A673 (cell line): Measurements from ENCODE around the gene DUOX1. TPM values are rescaled to one million over a fixed set of nuclear protein-coding genes. Genes with fewer than 3 reads are reported as not detected.
A peak's percentile ranks its signal among the peaks of the same experiment; 100 is the strongest.

Experiments
- BruUV-seq: library from RNA; stranded (reverse); fragments of 400-500 nt; replicated peaks from 2 replicates; lab custom pipeline; 2021; lab: Mats Ljungman, UMichigan
- CTCF ChIA-PET: fragments of 300-600 bp; sonication (Branson Sonifier 250); formaldehyde crosslinking; loops from one replicate; lab custom pipeline; 2022; ENCODE audit warnings: antibody characterized with exemption; lab: Charles Lee
- POLR2A ChIA-PET: fragments of 300-600 bp; sonication (Branson Sonifier 250); formaldehyde crosslinking; loops from one replicate; lab custom pipeline; 2022; ENCODE audit warnings: antibody characterized with exemption; ENCODE audit not compliant: low non-redundant PET; lab: Charles Lee
- DNase-seq: peaks from one replicate; pipeline ENCODE4 v3.0.0-alpha.2; 2015; ENCODE audit warnings: low spot score
- H3K27ac ChIP-seq: fragments of 200-600 bp; sonication (generic); 2 replicates; pipeline ENCODE4 v1.5.1; 2016; ENCODE audit warnings: mixed run types, low read depth, mild to moderate bottlenecking, mixed read lengths, antibody characterized with exemption, low read length; ENCODE audit not compliant: poor library complexity, severe bottlenecking
- H3K27me3 ChIP-seq: fragments of 200-600 bp; sonication (generic); replicated peaks from 2 replicates; pipeline ENCODE4 v1.6.1; 2017; ENCODE audit warnings: mixed run types, low read depth, mild to moderate bottlenecking, mixed read lengths, antibody characterized with exemption, low read length; ENCODE audit not compliant: insufficient read depth, poor library complexity
- H3K36me3 ChIP-seq: fragments of 200-600 bp; sonication (generic); 2 replicates; pipeline ENCODE4 v1.6.1; 2016; ENCODE audit warnings: mixed run types, mild to moderate bottlenecking, mixed read lengths, antibody characterized with exemption, low read length; ENCODE audit not compliant: insufficient read depth, poor library complexity, severe bottlenecking
- H3K4me1 ChIP-seq: fragments of 200-600 bp; sonication (generic); 2 replicates; pipeline ENCODE4 v1.6.1; 2017; ENCODE audit warnings: mixed run types, mild to moderate bottlenecking, mixed read lengths, antibody characterized with exemption, low read length; ENCODE audit not compliant: insufficient read depth, poor library complexity, severe bottlenecking
- H3K4me3 ChIP-seq: fragments of 200-600 bp; sonication (generic); 2 replicates; pipeline ENCODE4 v1.5.1; 2016; ENCODE audit warnings: low read depth, mixed run types, mild to moderate bottlenecking, mixed read lengths, low read length; ENCODE audit not compliant: poor library complexity, severe bottlenecking
- H3K9me3 ChIP-seq: fragments of 200-600 bp; sonication (generic); 2 replicates; pipeline ENCODE4 v1.6.1; 2016; ENCODE audit warnings: mixed run types, low read depth, mild to moderate bottlenecking, mixed read lengths, antibody characterized with exemption, low read length; ENCODE audit not compliant: poor library complexity, severe bottlenecking
- EZH2 ChIP-seq: fragments of 200-600 bp; sonication (generic); IDR thresholded peaks from 2 replicates; pipeline ENCODE4 v1.6.1; 2017; ENCODE audit warnings: borderline replicate concordance, low read depth, mild to moderate bottlenecking, mixed read lengths, antibody characterized with exemption, low read length; ENCODE audit not compliant: poor library complexity, severe bottlenecking
- intact Hi-C: fragments of 100-400 bp; cut with micrococcal nuclease; formaldehyde crosslinking; loops from one replicate; pipeline ENCODE4 v1.10.0; 2022; ENCODE audit not compliant: unreplicated experiment
- total RNA-seq: library from RNA; stranded (reverse); gene quantifications from 2 replicates; pipeline ENCODE4 v1.2.3, GENCODE V29; 2021
- TF ChIP-seq, protein P1 (sequence below): fragments of 300-800, 200-600 bp; sonication (generic); conservative IDR thresholded peaks from 2 replicates; pipeline ENCODE4 v1.5.1; 2017; ENCODE audit warnings: low read depth, mild to moderate bottlenecking, antibody characterized with exemption, low read length, moderate library complexity, mixed read lengths

Gene DUOX1
- total RNA-seq, 1 experiment from 2014 or later: 1.7 TPM

- intact Hi-C loops: no loop called here
- POLR2A ChIA-PET: no interaction called here
- no TSS peak for BruUV-seq
- no peak overlapping the region for H3K4me3 ChIP-seq
- no peaks in the 10 kb centered on the region for H3K36me3 ChIP-seq
- H3K27ac ChIP-seq: no peak overlapping the region
- H3K27me3 ChIP-seq: no peaks in the 10 kb centered on the region
- no peaks in the 10 kb centered on the region for H3K4me1 ChIP-seq
- no peak for TF ChIP-seq EZH2
- TF ChIP-seq, protein P1, sequence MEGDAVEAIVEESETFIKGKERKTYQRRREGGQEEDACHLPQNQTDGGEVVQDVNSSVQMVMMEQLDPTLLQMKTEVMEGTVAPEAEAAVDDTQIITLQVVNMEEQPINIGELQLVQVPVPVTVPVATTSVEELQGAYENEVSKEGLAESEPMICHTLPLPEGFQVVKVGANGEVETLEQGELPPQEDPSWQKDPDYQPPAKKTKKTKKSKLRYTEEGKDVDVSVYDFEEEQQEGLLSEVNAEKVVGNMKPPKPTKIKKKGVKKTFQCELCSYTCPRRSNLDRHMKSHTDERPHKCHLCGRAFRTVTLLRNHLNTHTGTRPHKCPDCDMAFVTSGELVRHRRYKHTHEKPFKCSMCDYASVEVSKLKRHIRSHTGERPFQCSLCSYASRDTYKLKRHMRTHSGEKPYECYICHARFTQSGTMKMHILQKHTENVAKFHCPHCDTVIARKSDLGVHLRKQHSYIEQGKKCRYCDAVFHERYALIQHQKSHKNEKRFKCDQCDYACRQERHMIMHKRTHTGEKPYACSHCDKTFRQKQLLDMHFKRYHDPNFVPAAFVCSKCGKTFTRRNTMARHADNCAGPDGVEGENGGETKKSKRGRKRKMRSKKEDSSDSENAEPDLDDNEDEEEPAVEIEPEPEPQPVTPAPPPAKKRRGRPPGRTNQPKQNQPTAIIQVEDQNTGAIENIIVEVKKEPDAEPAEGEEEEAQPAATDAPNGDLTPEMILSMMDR: peak; percentile 79
- no peaks in the 10 kb centered on the region for H3K9me3 ChIP-seq
- CTCF ChIA-PET: interaction anchor here (0.5 to 1.1 kb wide), 4 partner anchors 8 to 158 kb away, joined by 3 to 10 read pairs (median 4); no protein-coding TSS in a partner anchor
- DNase-seq: peak; percentile 56
Measured at GRCh38 chr15:45126535-45127158, 3.1 kb upstream of the DUOX1 start.

DNA sequence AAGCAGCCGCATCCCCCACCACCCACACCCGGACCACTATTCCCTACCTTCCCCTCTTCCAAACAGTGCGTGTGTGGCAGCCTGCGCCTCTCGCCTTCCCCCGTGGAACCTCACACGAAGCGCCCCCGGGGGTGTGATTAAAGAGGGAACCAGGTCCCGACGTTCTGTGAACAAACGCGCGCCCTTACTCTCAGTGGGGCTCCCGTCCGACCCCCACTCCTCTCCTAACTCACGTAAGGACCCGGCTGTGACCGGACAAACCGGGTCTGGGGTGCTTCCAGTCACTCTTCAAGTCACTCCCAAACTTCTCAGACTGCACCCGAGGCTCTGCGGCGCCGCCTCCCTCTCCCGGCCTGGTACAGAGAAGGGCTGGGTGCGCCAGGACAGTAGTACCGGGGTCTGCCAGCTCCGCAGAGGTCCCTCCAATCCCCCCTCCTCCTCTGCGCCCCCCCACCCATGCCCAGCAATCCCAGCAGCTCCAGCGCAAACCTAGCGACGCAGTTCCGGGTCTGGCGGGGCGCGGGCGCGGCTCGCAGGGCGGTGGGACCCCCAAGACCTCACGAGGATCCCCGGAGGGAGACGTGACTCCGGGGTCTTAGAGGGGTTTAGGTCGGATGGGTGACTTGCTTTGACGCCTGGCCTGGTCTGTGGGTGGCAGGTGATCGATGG, 689 bp upstream of the DUOX1 start:
- intact Hi-C loops: no loop called here
- no TSS peak for BruUV-seq
- Histone ChIP-seq H3K4me3 (peak overlapping the region; percentile 26), H3K4me1 (no peaks in the 10 kb centered on the region), H3K36me3 (no peaks in the 10 kb centered on the region), H3K27me3 (no peaks in the 10 kb centered on the region), H3K27ac (no peak overlapping the region), H3K9me3 (no peaks in the 10 kb centered on the region)
- no peak for DNase-seq
- ChIA-PET POLR2A (no interaction called here), CTCF (interaction anchor here (2.7 kb wide), 1 partner anchor 11 kb away, joined by 7 read pairs; no protein-coding TSS in a partner anchor)
- TF ChIP-seq, protein P1: no peak
- no peak for TF ChIP-seq EZH2

GRCh38 chr15:45130291-45131000, 652 bp downstream of the DUOX1 start:
- no peaks in the 10 kb centered on the region for H3K27me3 ChIP-seq
- ChIA-PET CTCF (interaction anchor here (0.7 to 2.7 kb wide), 2 partner anchors 12 to 467 kb away, joined by 3 to 7 read pairs; no protein-coding TSS in a partner anchor), POLR2A (no interaction called here)
- no peak for DNase-seq
- H3K4me3 ChIP-seq: no peak overlapping the region
- TF ChIP-seq, protein P1: no peak
- no peak for TF ChIP-seq EZH2
- H3K36me3 ChIP-seq: no peaks in the 10 kb centered on the region
- no peaks in the 10 kb centered on the region for H3K9me3 ChIP-seq
- H3K4me1 ChIP-seq: no peaks in the 10 kb centered on the region
- no TSS peak for BruUV-seq
- intact Hi-C loops: no loop called here
- no peak overlapping the region for H3K27ac ChIP-seq
